ENCODE results near the gene HDAC4. TPM values are rescaled to one million over a fixed set of nuclear protein-coding genes. Genes with fewer than 3 reads are reported as not detected.

HDAC4 gene
- total and polyA plus RNA-seq, 2 of the 8 experiments (the other 6 are each of a cell fraction or from before 2014, with no cell fraction given) = 15.4 to 31.5 TPM

DNA sequence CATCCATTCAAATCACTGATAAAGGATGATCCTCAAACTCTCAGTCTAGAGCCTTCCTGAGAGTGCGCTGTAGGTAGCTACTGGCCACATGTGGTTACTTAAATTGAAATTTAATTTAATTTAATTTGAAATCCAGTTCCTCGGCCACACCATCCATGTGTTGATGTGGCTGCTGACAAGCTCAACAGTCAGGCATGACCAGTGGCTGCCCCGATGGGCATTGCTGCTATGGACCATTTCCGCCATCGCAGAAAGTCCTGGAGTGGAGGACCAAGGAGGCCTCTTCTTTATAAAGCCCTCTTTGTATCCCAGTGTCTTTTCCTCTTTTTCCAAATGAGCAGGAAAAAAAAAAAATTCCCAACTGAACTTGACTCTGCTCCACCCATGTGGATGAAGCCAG, 100.6 kb downstream of the HDAC4 start (continued):
- no peak for TF ChIP-seq ASH2L (IDR thresholded peaks at IDR 0.05; ENCODE audit: low read length)
- TF ChIP-seq RBBP5 (IDR thresholded peaks at IDR 0.05; ENCODE audit: borderline replicate concordance, low read depth, low read length) = no peak
- TF ChIP-seq CHD1 (IDR thresholded peaks at IDR 0.05; ENCODE audit: low read depth, low read length) = no peak

Measured in H1 (cell line).